ENCODE results near the gene SEPTIN10. TPM values are rescaled to one million over a fixed set of nuclear protein-coding genes. Genes with fewer than 3 reads are reported as not detected.
A peak's percentile ranks its signal among the peaks of the same experiment; 100 is the strongest.

The SEPTIN10 gene
- total and polyA plus RNA-seq, 2 of the 8 experiments (the other 6 are each of a cell fraction or from before 2014, with no cell fraction given), result 23.7 to 101 TPM

DNA sequence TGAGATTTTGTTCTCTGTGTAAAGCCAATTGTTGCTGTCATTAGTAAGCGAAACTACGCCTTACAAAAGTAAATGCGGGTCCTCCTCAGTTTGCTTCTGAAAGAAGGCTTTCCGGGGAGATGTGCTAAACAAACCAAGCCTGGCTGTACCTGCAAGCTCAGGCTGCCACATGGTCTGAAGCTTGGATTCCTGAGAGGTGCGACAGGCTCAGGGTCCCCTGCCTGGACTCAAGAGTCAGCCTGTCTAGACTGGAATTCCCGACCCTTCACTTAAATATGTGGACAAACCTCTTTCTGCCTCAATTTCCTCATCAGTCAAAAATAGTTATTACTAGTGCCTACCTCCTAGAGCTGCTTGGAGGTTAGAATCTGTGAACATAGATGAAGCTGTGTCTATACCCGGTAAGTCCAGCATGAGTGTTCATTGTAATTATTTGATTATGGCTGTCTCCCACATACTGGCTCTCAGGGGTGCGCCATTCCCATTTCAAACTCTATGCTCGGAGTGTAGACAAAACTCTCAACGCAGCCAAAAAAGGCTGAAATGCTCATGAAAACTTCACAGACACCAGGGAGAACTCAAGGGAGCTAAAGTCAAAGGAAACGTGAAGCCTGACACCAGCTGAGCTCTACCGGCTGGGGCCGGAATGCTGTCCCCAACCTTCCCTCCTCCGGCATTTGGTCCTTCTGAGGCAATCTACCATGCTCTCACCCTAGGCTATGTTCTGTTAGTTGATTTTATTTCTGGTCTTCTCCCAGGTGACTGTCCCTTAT, 31.8 kb upstream of the SEPTIN10 start:
- Histone ChIP-seq H3K4me2 (ENCODE audit: insufficient read depth in 1 of 2, low read depth in 2 of 2, low read length in 2 of 2) (peak overlapping the region; percentile 8 to 32; a peak in 2 of 4 replicates), H2BK12ac (ENCODE audit: low read depth, low read length) (no peak overlapping the region), H3K27ac (ENCODE audit: low read depth, low read length) (no peak overlapping the region), H3K23me2 (ENCODE audit: low read depth, low read length) (no peaks in the 10 kb centered on the region), H3K18ac (ENCODE audit: extremely low read depth, low read length) (peak overlapping the region; percentile 53; the same call in 1 of the 2 replicates), H2BK20ac (ENCODE audit: low read length) (no peak overlapping the region), H2BK120ac (replicated peaks; ENCODE audit: low read depth, low read length) (no peak overlapping the region), H3K27me3 (replicated peaks in 1 of 4; ENCODE audit: control insufficient read depth in 3 of 4, extremely low read depth in 1 of 4, insufficient read depth in 3 of 4, low read length in 3 of 4) (no peaks in the 10 kb centered on the region), H4K91ac (replicated peaks; ENCODE audit: insufficient read length, low read length) (peak overlapping the region; percentile 34), H3K4me1 (replicated peaks in 1 of 4; ENCODE audit: control insufficient read depth in 3 of 4, insufficient read depth in 4 of 4, low read length in 3 of 4) (peaks cover 8 to 15% (median 13%) of the 10 kb centered on the region in 4 experiments; a peak in 6 of 7 replicates), H3K9me3 (ENCODE audit: insufficient read depth in 2 of 2, low read depth in 1 of 2, low read length in 1 of 2) (no peaks in the 10 kb centered on the region), H3K14ac (ENCODE audit: insufficient read length) (no peak overlapping the region), H2AFZ (ENCODE audit: low read length) (peak overlapping the region; percentile 65; the same call in 1 of the 2 replicates), H3K79me2 (ENCODE audit: control insufficient read depth in 1 of 2, insufficient read depth in 2 of 2, low read length in 2 of 2) (no peaks in the 10 kb centered on the region), H4K20me1 (replicated peaks in 1 of 2; ENCODE audit: control insufficient read depth in 1 of 2, insufficient read depth in 2 of 2, low read length in 2 of 2) (no peaks in the 10 kb centered on the region), H3K4ac (replicated peaks; ENCODE audit: insufficient read length, low read depth, low read length) (peak overlapping the region; percentile 27), H4K5ac (ENCODE audit: insufficient read length, low read depth, low read length) (no peak overlapping the region), H4K8ac (ENCODE audit: extremely low read depth, insufficient read depth, low read length) (no peak overlapping the region), H3K79me1 (ENCODE audit: low read depth, low read length) (no peaks in the 10 kb centered on the region), H3K36me3 (ENCODE audit: control insufficient read depth in 2 of 4, insufficient read depth in 4 of 4, low read length in 3 of 4) (no peaks in the 10 kb centered on the region), H2BK5ac (ENCODE audit: low read depth, low read length) (no peak overlapping the region), H2BK15ac (ENCODE audit: low read length) (no peak overlapping the region; the same call in 1 of the 2 replicates), H2AK5ac (ENCODE audit: low read depth, low read length) (no peak overlapping the region), H3K23ac (ENCODE audit: insufficient read length) (no peak overlapping the region), H3K9ac (replicated peaks in 1 of 4; ENCODE audit: extremely low read depth in 1 of 4, low read depth in 3 of 4, low read length in 3 of 4) (no peak overlapping the region), H3K4me3 (ENCODE audit: extremely low read depth in 1 of 4, insufficient read depth in 2 of 4, low read depth in 3 of 4, low read length in 4 of 4) (no peak overlapping the region), H3K56ac (replicated peaks; ENCODE audit: insufficient read length, low read depth, low read length) (no peak overlapping the region)
- DNase-seq (ENCODE audit: low read depth in 1 of 2, low spot score in 2 of 2) (no peak), FAIRE-seq (no peak)
- POLR2A ChIA-PET (ENCODE audit: partially characterized antibody), result interaction anchor here (1.5 kb wide), 1 partner anchor 31 kb away, joined by 5 read pairs; the partner anchor contains the start of gene SOWAHC
- CTCF ChIA-PET (ENCODE audit: partially characterized antibody), result interaction anchor here (0.7 to 1.4 kb wide), 2 partner anchors 9 to 1059 kb away, joined by 4 to 5 read pairs; no protein-coding TSS in a partner anchor
- WGBS, 2 experiments (ENCODE audit: extremely low coverage in 1 of 2, insufficient coverage in 1 of 2, insufficient read length in 1 of 2, insufficient replicate concordance in 2 of 2, low coverage in 1 of 2, low lambda C conversion rate in 2 of 2, missing lambda C conversion rate in 1 of 2), result 76% methylated on average over 14 of the region's 14 CpGs; no CpG with 5 or more reads in 1 of the 2 experiments
- no peak for TF ChIP-seq CTBP2 (IDR thresholded peaks at IDR 0.05; ENCODE audit: borderline replicate concordance, insufficient read depth, insufficient read length, low read length)
- no peak for TF ChIP-seq POLR2AphosphoS5 (IDR thresholded peaks at IDR 0.05; ENCODE audit: low read depth, low read length)
- TF ChIP-seq NRF1 (IDR thresholded peaks at IDR 0.05; ENCODE audit: low read depth, low read length), result no peak
- no peak for TF ChIP-seq TEAD4 (IDR thresholded peaks at IDR 0.05; ENCODE audit: low read depth, low read length)
- no peak for TF ChIP-seq SAP30 (IDR thresholded peaks at IDR 0.05; ENCODE audit: insufficient read depth, insufficient replicate concordance, low read length)
- no peak for TF ChIP-seq RBBP5 (IDR thresholded peaks at IDR 0.05; ENCODE audit: borderline replicate concordance, low read depth, low read length)
- TF ChIP-seq MAFK (IDR thresholded peaks at IDR 0.05; ENCODE audit: low read depth, low read length), result no peak
- TF ChIP-seq HDAC2 (IDR thresholded peaks at IDR 0.05; ENCODE audit: borderline replicate concordance in 1 of 2, low read depth in 2 of 2, low read length in 2 of 2), result no peak
- TF ChIP-seq SRF (IDR thresholded peaks at IDR 0.05; ENCODE audit: low read depth, low read length), result no peak
- no peak for TF ChIP-seq TAF7 (optimal IDR thresholded peaks at IDR 0.05; ENCODE audit: borderline replicate concordance, low read depth, low read length)
- TF ChIP-seq, protein P1, sequence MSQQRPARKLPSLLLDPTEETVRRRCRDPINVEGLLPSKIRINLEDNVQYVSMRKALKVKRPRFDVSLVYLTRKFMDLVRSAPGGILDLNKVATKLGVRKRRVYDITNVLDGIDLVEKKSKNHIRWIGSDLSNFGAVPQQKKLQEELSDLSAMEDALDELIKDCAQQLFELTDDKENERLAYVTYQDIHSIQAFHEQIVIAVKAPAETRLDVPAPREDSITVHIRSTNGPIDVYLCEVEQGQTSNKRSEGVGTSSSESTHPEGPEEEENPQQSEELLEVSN (IDR thresholded peaks at IDR 0.05), result no peak

All from H1 (cell line).